ENCODE measurements around the gene FZR1.

GRCh38 chr19:3573162-3573857, 67.2 kb downstream of the FZR1 start:
- TF ChIP-seq CTCF (IDR thresholded peaks at IDR 0.05; ENCODE audit: borderline replicate concordance, extremely low read depth, low read length, poor library complexity, severe bottlenecking) = no peak
- TF ChIP-seq EZH2 (IDR thresholded peaks at IDR 0.05; ENCODE audit: borderline replicate concordance, low read depth, low read length, severe bottlenecking) = no peak

Measured in DND-41 (cell line).